ENCODE data around the gene RTEL1.

DNA sequence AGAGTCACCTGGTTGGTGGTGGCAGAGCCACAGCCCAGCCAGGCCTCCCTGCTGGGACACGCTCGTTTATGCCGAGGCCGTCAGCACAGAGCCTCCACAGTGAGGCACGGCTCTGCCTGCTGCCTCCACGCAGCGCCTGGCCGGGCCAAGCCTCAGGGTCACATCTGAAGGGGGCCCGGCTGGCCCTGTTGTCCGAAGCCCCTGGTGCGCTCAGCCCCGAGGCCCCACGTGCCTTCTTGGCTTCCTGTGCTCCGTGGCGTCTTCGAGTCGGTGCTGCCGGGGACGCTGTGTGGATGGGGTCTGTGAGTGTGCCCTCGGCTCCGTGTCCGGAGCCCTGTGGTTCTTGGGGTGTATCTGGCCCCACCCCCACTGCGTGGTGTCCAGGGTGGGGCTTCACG lies 28.0 kb downstream of the RTEL1 start:
- TF ChIP-seq, protein P1, sequence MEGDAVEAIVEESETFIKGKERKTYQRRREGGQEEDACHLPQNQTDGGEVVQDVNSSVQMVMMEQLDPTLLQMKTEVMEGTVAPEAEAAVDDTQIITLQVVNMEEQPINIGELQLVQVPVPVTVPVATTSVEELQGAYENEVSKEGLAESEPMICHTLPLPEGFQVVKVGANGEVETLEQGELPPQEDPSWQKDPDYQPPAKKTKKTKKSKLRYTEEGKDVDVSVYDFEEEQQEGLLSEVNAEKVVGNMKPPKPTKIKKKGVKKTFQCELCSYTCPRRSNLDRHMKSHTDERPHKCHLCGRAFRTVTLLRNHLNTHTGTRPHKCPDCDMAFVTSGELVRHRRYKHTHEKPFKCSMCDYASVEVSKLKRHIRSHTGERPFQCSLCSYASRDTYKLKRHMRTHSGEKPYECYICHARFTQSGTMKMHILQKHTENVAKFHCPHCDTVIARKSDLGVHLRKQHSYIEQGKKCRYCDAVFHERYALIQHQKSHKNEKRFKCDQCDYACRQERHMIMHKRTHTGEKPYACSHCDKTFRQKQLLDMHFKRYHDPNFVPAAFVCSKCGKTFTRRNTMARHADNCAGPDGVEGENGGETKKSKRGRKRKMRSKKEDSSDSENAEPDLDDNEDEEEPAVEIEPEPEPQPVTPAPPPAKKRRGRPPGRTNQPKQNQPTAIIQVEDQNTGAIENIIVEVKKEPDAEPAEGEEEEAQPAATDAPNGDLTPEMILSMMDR (IDR thresholded peaks at IDR 0.05): no peak
- no peak for TF ChIP-seq EZH2 (IDR thresholded peaks at IDR 0.05; ENCODE audit: borderline replicate concordance, insufficient read depth, low read depth, low read length, poor library complexity, severe bottlenecking)
